Keratinocyte (primary cell): ENCODE measurements around the gene ARPC1B. TPM values are rescaled to one million over a fixed set of nuclear protein-coding genes. Genes with fewer than 3 reads are reported as not detected.

Source experiments
- DNase-seq: peaks from one replicate; pipeline ENCODE4 v3.0.0-alpha.2; 2011; ENCODE audit warnings: low read depth, missing footprints, low spot score
- FAIRE-seq: peaks from 2 replicates; lab custom pipeline; 2011; peaks lifted over from hg19 to GRCh38; lab: Jason Lieb, UNC
- H2AFZ ChIP-seq: 2 replicates; pipeline ENCODE4 v1.6.0; 2012; ENCODE audit warnings: low read length, control low read depth, inconsistent platforms; ENCODE audit not compliant: control insufficient read depth
- H3K27ac ChIP-seq: 2 replicates; pipeline ENCODE4 v1.5.1; 2011; ENCODE audit warnings: low read length; ENCODE audit not compliant: control insufficient read depth, insufficient read depth
- H3K27me3 ChIP-seq: 3 replicates; pipeline ENCODE4 v1.6.0; 2011; ENCODE audit warnings: low read length; ENCODE audit not compliant: control insufficient read depth, insufficient read depth; ENCODE audit errors: extremely low read depth
- H3K36me3 ChIP-seq, 2 experiments: 2 replicates in 1 of 2; 3 replicates in 1 of 2; pipeline ENCODE4 v1.5.1; 2011; ENCODE audit warnings: low read length in 2 of 2, mild to moderate bottlenecking in 1 of 2; ENCODE audit not compliant: control insufficient read depth in 2 of 2, insufficient read depth in 2 of 2; ENCODE audit errors: extremely low read depth in 1 of 2
- H3K4me1 ChIP-seq: 3 replicates; pipeline ENCODE4 v1.5.1; 2011; ENCODE audit warnings: low read length; ENCODE audit not compliant: control insufficient read depth, insufficient read depth; ENCODE audit errors: extremely low read depth
- H3K4me2 ChIP-seq: 3 replicates; pipeline ENCODE4 v1.6.0; 2011; ENCODE audit warnings: low read depth, low read length; ENCODE audit not compliant: control insufficient read depth, insufficient read depth; ENCODE audit errors: extremely low read depth
- H3K4me3 ChIP-seq, 3 experiments: fragments of 200-600 bp in 1 of 3; sonication (generic) in 1 of 3; 2 replicates in 2 of 3; 3 replicates in 1 of 3; pipeline ENCODE4 v1.5.1; 2011 to 2016; ENCODE audit warnings: low read length in 3 of 3, mild to moderate bottlenecking in 3 of 3, control low read depth in 2 of 3, inconsistent platforms in 1 of 3, low read depth in 1 of 3, mixed read lengths in 1 of 3, mixed run types in 1 of 3, moderate library complexity in 1 of 3; ENCODE audit not compliant: control insufficient read depth in 2 of 3, insufficient read depth in 2 of 3; ENCODE audit errors: extremely low read depth in 1 of 3
- H3K79me2 ChIP-seq: 2 replicates; pipeline ENCODE4 v1.6.0; 2012; ENCODE audit warnings: low read length; ENCODE audit not compliant: control insufficient read depth, insufficient read depth
- H3K9ac ChIP-seq: 3 replicates; pipeline ENCODE4 v1.6.0; 2011; ENCODE audit warnings: low read length; ENCODE audit not compliant: control insufficient read depth, insufficient read depth; ENCODE audit errors: extremely low read depth
- H3K9me1 ChIP-seq: 3 replicates; pipeline ENCODE4 v1.6.0; 2011; ENCODE audit warnings: low read length; ENCODE audit not compliant: control insufficient read depth, insufficient read depth; ENCODE audit errors: extremely low read depth
- H3K9me3 ChIP-seq: 2 replicates; pipeline ENCODE4 v1.5.1; 2012; ENCODE audit warnings: low read depth, low read length; ENCODE audit not compliant: control insufficient read depth
- H4K20me1 ChIP-seq: 3 replicates; pipeline ENCODE4 v1.6.0; 2011; ENCODE audit warnings: low read length; ENCODE audit not compliant: control insufficient read depth, insufficient read depth; ENCODE audit errors: extremely low read depth
- CTCF ChIP-seq, 3 experiments: IDR thresholded peaks in 1 of 3; conservative IDR thresholded peaks in 1 of 3; optimal IDR thresholded peaks in 1 of 3; 2 replicates in 2 of 3; 3 replicates in 1 of 3; pipeline versions ENCODE3 to v1.5.1; 2011; ENCODE audit warnings: low read length in 3 of 3, mild to moderate bottlenecking in 3 of 3, moderate library complexity in 2 of 3, control low read depth in 1 of 3, inconsistent platforms in 1 of 3; ENCODE audit not compliant: insufficient read depth in 2 of 3; ENCODE audit errors: extremely low read depth in 1 of 3
- EZH2 ChIP-seq: IDR thresholded peaks from one replicate; pipeline ENCODE4 v1.6.1; 2012; ENCODE audit warnings: inconsistent platforms, mild to moderate bottlenecking, low read length, moderate library complexity
- dilution Hi-C: fragments of 300-500 bp; cut with MboI; formaldehyde crosslinking; loops from one replicate; pipeline ENCODE4 v1.7.0; 2020; ENCODE audit warnings: low sequenced_read_pairs; ENCODE audit not compliant: extremely low pct_ligation_motif_present
- polyA plus RNA-seq, 5 experiments: library from polyadenylated mRNA; depleted of rRNA in 3 of 5; stranded (reverse) in 3 of 5; stranded (forward) in 1 of 5; unstranded in 1 of 5; fragments of >200 nt; gene quantifications; 1 replicate in 1 of 5; 2 replicates in 3 of 5; 3 replicates in 1 of 5; pipeline versions ENCODE4 v1.2.1 to v1.2.3, GENCODE V29; 2011 to 2012; ENCODE audit warnings: missing spikeins in 2 of 5, low read depth in 1 of 5, low replicate concordance in 1 of 5

Gene ARPC1B
- polyA plus RNA-seq, 1 donor (not counting 4 experiments of a cell fraction or from before 2014, with no cell fraction given), result 383 TPM

GRCh38 chr7:99406557-99406956, 32.0 kb downstream of the ARPC1B start:
- H4K20me1 ChIP-seq, result peaks cover 24% of the 10 kb centered on the region
- H2AFZ ChIP-seq, result no peak overlapping the region
- dilution Hi-C loops, result no loop called here
- H3K4me2 ChIP-seq, result peak overlapping the region; percentile 96
- H3K27ac ChIP-seq, result peak overlapping the region; percentile 98
- no peaks in the 10 kb centered on the region for H3K27me3 ChIP-seq
- peaks cover 28% of the 10 kb centered on the region for H3K4me1 ChIP-seq
- H3K9me1 ChIP-seq, result peaks cover 3% of the 10 kb centered on the region
- no peak for FAIRE-seq
- peaks cover 16 to 49% of the 10 kb centered on the region in 2 experiments for H3K36me3 ChIP-seq
- no peak for DNase-seq
- H3K79me2 ChIP-seq, result peaks cover 84% of the 10 kb centered on the region
- peak overlapping the region in 2 of 3 experiments; percentile 100 for H3K4me3 ChIP-seq
- peak overlapping the region; percentile 26 for H3K9ac ChIP-seq
- H3K9me3 ChIP-seq, result no peaks in the 10 kb centered on the region
- TF ChIP-seq CTCF (optimal IDR thresholded peaks at IDR 0.05 in 1 of 3, IDR thresholded peaks at IDR 0.05 in 1 of 3, conservative IDR thresholded peaks at IDR 0.05 in 1 of 3; ENCODE audit: extremely low read depth in 1 of 3, insufficient read depth in 2 of 3, low read length in 3 of 3) (no peak), EZH2 (no peak)

GRCh38 chr7:99407872-99408378, 33.4 kb downstream of the ARPC1B start:
- Histone ChIP-seq H3K9me1 (peaks cover 3% of the 10 kb centered on the region), H3K36me3 (peaks cover 15 to 49% of the 10 kb centered on the region in 2 experiments), H3K27ac (peak overlapping the region; percentile 98), H3K4me2 (peak overlapping the region; percentile 96), H3K4me1 (peaks cover 28% of the 10 kb centered on the region), H4K20me1 (peaks cover 24% of the 10 kb centered on the region), H3K27me3 (no peaks in the 10 kb centered on the region), H2AFZ (peak overlapping the region; percentile 39), H3K9me3 (no peaks in the 10 kb centered on the region), H3K79me2 (peaks cover 88% of the 10 kb centered on the region), H3K4me3 (peak overlapping the region; percentile 73 to 100 (median 100)), H3K9ac (peak overlapping the region; percentile 96)
- FAIRE-seq (no peak), DNase-seq (no peak)
- no peak for TF ChIP-seq EZH2
- no peak for TF ChIP-seq CTCF (optimal IDR thresholded peaks at IDR 0.05 in 1 of 3, IDR thresholded peaks at IDR 0.05 in 1 of 3, conservative IDR thresholded peaks at IDR 0.05 in 1 of 3; ENCODE audit: extremely low read depth in 1 of 3, insufficient read depth in 2 of 3, low read length in 3 of 3)
- dilution Hi-C loops, result no loop called here
